SKM-1 (cell line): ENCODE data around the gene PVALEF.
A peak's percentile ranks its signal among the peaks of the same experiment; 100 is the strongest.

Source experiments
- DNase-seq: peaks from one replicate; lab custom pipeline; 2025; ENCODE audit not compliant: unreplicated experiment; lab: John Stamatoyannopoulos, UW

Gene PVALEF

GRCh38 chr17:81194941-81195901 lies 29.9 kb downstream of the PVALEF start:
- no peak for DNase-seq

DNA sequence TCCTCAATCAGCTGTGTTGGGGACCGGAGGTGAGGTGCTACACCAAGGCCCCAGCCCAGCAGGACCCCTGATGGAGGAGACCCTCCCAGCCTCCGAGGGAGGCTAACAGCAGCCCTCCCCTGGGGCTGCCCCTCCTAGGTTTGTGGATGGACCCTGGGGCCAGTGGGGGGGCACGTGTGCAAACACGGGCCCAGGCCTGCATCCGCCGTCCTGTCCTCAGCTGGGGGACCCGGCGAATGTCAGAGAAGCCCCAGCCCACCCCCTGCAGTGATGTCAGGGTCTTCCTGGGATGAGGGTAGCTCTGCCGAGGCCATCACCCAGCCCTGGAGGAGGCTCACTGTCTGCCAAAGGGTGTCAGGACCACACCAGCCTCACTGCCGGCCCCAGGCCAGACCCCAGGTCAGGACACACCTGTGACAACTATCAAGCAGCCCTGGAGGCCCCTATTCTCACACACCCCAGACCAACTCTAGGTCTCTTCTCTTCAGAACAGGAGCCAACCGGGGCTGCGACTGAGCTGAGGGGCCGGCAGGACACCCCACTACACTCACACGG lies 30.7 kb downstream of the PVALEF start:
- no peak for DNase-seq

DNA sequence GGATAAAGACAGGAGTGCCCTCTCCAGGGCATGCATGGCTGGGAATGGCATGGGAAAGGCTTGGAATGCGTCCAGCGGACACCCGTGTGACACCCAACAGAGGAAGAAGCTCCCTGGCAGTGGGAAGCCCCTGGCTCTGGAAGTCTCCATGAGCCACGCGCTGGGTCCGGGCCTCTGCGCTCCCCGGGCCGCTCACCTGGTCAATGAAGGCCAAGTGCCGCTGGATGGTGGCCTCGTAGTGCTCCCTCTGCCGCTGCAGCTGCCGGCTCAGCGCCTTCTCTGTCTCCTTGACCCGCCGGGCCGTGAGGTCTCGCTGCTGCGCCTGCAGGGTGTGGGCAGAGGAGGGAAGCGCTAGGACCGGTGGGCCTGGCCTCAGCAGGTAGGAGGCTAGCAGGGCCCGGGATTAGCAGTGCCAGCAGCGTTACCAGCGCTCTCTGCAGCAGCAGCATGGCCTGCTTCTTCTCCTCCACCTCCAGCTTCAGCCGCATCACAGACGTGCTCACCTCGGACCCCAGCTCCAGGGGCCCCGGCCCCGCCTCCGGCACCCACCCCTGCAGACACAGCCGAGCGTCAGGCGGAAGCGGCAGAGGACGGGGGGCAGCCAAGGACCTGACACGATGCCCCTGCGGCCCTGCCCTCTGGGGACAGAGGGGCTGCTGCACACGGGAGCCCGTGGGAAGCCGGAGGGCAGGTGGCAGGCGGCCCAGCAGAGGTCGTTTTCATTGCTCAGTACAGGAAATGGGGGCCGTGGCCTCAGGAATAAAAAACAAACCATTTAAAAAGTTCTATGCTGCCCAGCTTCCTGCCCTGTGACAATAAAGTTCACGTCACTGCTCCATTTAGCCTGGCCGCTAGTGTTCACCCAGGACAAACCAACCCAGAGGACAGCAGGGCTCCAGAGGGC lies 31.4 kb downstream of the PVALEF start:
- no peak for DNase-seq

DNA sequence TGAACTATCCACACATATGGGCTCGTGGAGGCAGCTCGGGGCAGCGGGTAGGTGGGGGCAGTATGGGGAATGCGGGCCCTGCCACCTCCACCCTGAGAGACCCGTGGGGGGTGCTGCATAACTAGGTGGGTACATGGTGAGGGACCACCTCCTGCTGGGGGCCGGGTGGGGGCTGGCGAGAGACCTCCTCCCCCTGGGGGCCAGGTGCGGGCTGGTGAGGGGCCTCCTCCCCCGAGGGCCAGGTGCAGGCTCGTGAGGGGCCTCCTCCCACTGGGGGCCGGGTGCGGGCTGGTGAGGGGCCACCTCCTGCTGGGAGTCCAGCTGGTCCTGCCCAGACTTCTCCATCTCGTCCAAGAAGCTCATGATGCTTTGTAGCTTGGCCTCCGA lies 32.1 kb downstream of the PVALEF start:
- DNase-seq, result no peak

GRCh38 chr17:81197831-81198490 lies 32.7 kb downstream of the PVALEF start:
- no peak for DNase-seq

GRCh38 chr17:81198826-81199481 lies 33.6 kb downstream of the PVALEF start:
- DNase-seq, result no peak

DNA sequence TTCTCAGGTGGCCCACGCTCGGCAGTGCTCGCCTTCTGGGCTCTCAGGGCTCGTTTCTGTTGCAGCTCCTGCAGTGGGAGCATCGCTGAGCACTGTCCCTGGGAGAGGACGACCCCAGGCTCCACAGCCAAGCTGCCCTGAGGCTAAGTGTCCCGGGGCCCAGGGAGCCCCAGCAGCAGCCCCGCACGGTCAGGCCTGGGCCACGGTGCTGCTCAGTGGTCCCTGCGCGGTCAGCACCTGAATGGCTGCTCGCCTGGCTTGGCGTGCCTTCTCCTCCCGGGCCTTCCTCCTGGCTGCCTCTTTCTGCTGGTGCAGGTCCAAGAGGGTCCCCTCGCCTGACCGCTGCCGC lies 34.1 kb downstream of the PVALEF start:
- no peak for DNase-seq

- DNase-seq, result no peak
Measured at GRCh38 chr17:81200201-81200600, 34.9 kb downstream of the PVALEF start.

DNA sequence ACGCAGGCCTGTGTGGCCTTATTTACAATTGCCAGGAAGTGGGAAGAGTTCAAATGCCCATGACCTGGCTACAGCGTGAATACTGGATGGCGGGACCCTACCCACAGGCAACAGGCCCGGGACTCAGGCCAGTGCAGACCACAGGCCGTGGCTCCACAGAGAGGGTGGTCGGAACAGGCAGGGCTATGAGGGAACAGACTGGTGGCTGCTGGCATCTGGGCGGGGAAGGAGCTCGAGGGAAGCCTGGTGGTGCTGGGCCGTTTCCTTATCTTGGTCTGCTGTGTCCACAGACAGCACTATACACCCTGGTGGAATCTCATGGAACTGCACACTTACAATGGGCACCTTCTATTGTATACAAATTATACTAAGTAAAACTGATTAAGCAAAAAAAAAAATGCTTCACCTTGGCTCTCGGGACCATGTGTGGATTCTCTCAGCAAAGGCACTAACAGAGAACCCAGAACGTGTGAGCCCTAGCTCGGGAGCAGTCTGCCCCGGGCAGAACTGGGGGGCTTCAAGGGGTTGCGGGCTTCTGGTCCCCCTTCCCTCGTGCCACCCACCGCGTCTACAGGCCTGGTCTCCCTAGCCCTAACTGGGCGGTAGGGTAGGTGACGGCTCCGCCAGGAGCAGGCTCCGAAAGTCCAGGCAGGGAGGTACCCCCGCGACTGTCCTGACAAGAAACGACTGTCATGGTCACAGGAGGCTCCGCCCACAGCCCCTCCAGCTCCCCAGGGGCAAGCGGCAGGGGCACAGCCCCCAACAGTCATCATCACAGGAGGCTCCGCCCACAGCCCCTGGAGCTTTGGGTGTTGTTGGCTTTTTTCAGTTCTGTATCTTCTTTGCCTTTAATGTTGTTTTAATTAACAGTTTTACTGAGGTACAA lies 35.6 kb downstream of the PVALEF start:
- peak; percentile 40 for DNase-seq

DNA sequence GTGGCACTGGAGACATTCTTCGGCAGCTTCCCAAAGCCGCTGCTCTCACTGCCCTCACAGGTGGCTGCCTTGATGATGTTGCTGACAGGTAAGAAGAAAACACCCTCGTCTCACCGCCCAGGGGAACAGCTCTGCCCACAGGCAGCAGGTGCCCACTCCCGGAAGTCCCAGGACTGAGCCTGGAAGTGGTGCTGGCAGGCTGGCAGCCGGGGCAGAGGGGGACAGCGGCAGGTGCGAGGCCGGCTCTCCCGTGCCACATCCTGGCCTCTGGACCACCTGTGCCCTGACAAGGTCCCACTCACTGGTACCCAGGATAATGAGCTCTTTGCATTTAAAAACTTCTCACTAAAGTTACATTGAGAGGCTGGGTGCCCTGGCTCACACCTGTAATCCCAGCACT lies 37.0 kb downstream of the PVALEF start:
- DNase-seq, result no peak

DNA sequence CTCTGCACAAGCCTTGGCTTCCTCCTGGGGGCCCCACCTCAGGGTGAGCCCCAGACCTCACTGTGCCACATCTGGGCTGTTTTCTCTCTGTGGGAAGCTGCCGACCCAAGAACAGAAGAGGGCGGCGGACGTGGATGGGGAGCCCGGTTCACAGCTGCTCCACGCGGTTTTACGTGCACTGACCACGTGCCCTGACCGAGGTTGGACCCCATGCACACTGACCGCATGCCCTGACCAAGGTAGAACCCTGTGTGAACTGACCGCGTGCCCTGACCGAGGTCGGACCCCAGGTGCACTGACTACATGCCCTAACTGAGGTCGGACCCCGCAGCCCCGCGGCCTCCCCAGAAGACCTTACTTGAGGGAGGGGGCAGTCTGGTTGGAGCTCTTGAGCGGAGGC lies 37.8 kb downstream of the PVALEF start:
- no peak for DNase-seq

- no peak for DNase-seq
Measured at GRCh38 chr17:81204578-81204977, 39.3 kb downstream of the PVALEF start.

DNA sequence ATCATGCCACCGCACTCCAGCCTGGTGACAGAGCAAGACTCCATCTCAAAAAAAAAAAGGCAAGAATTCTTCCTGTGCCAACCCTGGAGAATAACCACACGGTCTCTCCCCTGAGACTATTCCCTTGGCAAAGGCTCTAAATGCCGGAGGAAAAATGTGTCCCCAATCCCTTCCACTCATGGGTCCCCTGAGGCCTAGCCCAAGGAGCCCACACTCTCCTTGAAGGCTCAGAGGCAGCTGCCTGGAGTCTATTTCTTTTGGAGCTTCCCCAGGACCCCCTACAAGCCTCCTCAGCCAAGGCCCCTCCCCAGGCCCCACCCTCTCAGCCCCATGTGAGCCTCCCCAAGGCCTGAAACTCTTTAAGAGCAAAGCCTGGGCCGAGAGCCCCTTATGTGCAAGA lies 40.9 kb downstream of the PVALEF start:
- DNase-seq, result no peak

GRCh38 chr17:81206657-81207056 lies 41.4 kb downstream of the PVALEF start:
- no peak for DNase-seq

DNA sequence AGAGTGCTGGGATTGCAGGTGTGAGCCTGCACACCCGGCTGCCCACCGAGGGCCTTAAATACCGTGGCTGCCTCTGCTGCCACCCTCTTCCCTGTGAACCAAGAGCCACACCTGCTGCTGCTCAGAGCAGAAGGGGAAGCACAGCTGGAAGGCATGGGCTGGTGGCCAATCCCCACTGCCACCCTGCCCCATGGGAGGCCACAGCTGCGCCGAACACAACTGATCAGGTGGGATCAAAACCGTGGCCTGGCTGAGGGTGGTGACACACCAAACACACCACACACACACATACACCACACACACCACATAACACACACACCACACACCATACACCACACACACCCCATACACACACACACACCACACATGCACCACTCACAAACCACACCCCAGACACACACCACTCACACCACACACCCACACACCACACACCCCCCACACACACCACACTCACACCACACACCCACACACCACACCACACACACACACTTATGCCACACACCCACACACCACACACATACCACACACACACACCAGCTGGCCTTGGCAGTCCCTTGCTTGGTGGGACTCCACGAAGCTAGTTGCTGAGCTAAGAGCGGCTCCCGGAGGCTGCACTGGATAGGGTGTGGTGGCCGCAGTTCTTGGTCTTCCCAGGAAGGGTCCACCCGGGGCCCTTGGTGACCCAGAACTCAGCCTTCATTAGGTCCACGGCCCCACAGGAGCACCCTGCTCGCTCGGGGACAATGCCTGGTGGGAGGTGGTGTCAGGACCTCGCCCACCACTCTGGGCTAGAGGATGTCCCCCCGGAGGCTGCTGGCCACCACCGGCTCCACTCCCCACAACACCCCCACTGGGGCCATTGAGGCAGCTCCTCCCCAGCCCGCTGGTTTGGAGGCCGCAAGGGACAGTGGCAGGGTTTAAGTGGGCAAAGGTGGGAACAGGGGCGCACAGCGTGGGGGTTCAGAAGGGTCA lies 42.6 kb downstream of the PVALEF start:
- no peak for DNase-seq

GRCh38 chr17:81208651-81209050 lies 43.3 kb downstream of the PVALEF start:
- no peak for DNase-seq

DNA sequence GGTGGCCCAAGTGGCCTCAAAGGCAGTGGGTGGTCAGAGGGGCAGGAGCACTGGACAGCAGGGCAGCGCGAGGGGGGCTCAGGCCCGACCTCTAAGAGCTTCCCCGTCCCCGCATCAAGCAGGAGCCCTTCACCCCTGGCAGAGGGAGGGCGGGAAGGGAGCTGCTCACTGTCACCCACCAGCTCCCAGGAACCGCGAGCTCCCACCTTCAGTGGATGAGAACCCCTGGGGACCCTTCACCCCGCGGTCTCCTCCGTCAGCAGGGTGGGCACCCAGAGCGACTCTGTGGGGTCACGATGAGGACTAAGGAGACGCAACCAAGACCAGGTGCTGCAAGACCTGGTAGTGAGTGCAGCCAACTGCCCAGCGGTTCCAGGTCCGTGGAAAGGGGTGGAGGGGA lies 43.8 kb downstream of the PVALEF start:
- DNase-seq, result no peak

GRCh38 chr17:81210466-81210865 lies 45.2 kb downstream of the PVALEF start:
- DNase-seq, result no peak

DNA sequence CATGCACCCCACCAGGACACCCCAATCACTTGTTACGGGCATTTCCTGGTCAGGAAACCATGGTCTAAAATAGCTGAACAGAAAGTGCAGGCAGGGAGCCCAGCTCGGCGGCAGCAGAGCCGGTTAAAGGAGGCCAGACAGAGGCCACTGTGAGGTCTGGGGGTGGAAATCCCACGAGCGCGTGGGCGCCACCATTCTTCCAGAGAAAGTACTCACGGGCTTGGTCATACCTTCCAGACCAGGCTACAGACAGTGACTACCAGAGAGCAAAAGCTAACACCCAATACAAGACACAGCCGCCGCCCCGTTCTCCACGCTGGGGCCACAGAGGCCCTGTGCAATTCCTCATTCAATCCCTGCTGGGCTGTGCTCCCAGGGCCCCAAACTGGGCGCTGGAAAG lies 45.6 kb downstream of the PVALEF start:
- DNase-seq, result no peak
